Measurements from ENCODE around the gene GLI1. TPM values are rescaled to one million over a fixed set of nuclear protein-coding genes. Genes with fewer than 3 reads are reported as not detected.
"Not testable (repeated sequence)": the region's sequence is repeated elsewhere in the genome, so short reads cannot be mapped to it uniquely, and the experiment has no call there.

GLI1 gene
- total RNA-seq, 4 donors from 2014 or later: 0.09 to 0.60 (median 0.19) TPM; not detected in 1

- DNase-seq (ENCODE audit: low spot score) (no peak), ATAC-seq (ENCODE audit: low FRiP score) (no peak)
- TF ChIP-seq, protein P1, sequence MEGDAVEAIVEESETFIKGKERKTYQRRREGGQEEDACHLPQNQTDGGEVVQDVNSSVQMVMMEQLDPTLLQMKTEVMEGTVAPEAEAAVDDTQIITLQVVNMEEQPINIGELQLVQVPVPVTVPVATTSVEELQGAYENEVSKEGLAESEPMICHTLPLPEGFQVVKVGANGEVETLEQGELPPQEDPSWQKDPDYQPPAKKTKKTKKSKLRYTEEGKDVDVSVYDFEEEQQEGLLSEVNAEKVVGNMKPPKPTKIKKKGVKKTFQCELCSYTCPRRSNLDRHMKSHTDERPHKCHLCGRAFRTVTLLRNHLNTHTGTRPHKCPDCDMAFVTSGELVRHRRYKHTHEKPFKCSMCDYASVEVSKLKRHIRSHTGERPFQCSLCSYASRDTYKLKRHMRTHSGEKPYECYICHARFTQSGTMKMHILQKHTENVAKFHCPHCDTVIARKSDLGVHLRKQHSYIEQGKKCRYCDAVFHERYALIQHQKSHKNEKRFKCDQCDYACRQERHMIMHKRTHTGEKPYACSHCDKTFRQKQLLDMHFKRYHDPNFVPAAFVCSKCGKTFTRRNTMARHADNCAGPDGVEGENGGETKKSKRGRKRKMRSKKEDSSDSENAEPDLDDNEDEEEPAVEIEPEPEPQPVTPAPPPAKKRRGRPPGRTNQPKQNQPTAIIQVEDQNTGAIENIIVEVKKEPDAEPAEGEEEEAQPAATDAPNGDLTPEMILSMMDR (IDR thresholded peaks at IDR 0.05): no peak
These were observed 26.2 kb upstream of the GLI1 start for GRCh38 chr12:57433370-57433769.

- no peak for DNase-seq (ENCODE audit: low spot score)
These were observed 24.9 kb upstream of the GLI1 start, which contains the start of gene INHBC for GRCh38 chr12:57434517-57435223. Gene INHBC (plus strand): TSS chr12:57434784. CDS start chr12:57434887, 103 bp downstream.

DNA sequence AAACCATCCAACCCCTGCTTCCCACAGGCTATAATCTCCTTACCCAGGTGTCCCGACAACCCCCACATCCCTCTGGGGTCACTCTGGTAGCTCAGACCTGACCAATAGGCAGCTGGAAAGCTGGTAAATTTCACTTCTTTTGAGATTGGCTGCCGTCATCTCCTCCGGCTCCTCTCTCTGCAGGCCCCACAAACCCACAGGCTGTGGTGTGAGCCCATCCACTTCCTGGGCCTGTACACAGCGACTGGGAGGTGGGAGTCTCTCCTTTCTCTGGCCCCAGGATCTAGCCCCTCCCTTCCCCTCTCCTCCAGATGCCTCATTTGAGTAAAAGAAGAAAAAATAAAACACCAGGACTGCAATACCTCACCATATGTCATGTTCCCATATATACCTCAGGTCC lies 24.3 kb upstream of the GLI1 start:
- TF ChIP-seq, protein P1 (IDR thresholded peaks at IDR 0.05): no peak
- DNase-seq (ENCODE audit: low spot score) (no peak), ATAC-seq (ENCODE audit: low FRiP score) (no peak)

More at GRCh38 chr12:57434517-57435223, 24.9 kb upstream of the GLI1 start, which contains the start of gene INHBC:
- no peak for ATAC-seq (ENCODE audit: low FRiP score)
- TF ChIP-seq, protein P1 (IDR thresholded peaks at IDR 0.05): no peak

DNA sequence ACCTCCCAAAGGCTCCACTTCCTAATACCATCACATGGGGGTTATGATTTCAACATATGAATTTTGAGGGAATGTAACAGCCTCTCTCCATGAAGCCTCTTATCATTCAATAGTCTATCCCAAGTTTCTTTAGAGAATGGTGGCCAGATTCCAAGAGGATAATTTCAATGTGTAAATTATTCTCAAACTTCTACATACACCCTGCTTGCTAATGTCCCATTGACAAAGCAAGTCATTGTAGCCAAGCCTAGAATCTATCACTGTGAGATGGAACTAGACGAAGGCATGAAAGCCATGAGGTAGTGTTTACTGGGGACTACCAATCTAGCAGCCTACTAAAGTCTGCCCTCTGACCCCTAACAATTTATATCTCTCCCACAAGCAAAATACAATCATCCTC lies 21.2 kb upstream of the GLI1 start:
- TF ChIP-seq, protein P1 (IDR thresholded peaks at IDR 0.05): no peak
- no peak for DNase-seq (ENCODE audit: low spot score)
- no peak for ATAC-seq (ENCODE audit: low FRiP score)

GRCh38 chr12:57439762-57440266 lies 19.8 kb upstream of the GLI1 start:
- TF ChIP-seq, protein P1 (IDR thresholded peaks at IDR 0.05): no peak
- DNase-seq (ENCODE audit: low spot score) (no peak), ATAC-seq (ENCODE audit: low FRiP score) (no peak)

DNA sequence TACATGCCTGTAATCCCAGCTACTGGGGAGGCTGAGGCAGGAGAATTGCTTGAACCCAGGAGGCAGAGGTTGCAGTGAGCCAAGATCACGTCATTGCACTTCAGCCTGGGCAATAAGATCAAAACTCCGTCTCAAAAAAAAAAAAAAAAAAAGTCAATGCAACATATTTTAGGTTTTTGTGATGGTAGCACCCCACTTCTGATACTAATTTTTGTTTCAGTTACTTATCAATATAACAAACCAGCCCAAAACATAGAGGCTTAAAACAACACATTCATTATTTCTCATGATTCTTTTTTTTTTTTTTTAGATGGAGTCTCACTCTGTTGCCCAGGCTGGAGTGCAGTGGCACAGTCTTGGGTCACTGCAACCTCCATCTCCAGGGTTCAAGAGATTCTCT lies 18.2 kb upstream of the GLI1 start:
- not testable (repeated sequence) for DNase-seq (ENCODE audit: low spot score); ATAC-seq (ENCODE audit: low FRiP score)

GRCh38 chr12:57441846-57442427 lies 17.6 kb upstream of the GLI1 start:
- TF ChIP-seq, protein P1 (IDR thresholded peaks at IDR 0.05): no peak
- ATAC-seq (ENCODE audit: low FRiP score): no peak
- DNase-seq (ENCODE audit: low spot score): no peak

DNA sequence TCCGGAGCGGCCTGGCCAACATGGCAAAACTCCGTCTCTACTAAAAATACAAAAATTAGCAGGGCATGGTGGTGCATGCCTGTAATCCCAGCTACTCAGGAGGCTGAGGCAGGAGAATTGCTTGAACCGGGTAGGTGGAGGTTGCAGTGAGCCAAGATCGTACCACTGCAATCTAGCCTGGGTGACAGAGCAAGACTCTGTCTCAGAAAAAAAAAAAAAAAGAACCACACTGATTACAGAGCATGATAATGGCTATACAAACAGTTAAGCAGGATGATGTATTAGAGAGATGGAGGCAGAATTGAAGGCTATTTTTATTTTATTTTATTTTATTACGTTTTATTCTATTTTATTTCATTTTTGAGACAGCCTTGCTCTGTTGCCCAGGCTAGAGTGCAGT lies 15.2 kb upstream of the GLI1 start:
- DNase-seq (ENCODE audit: low spot score); ATAC-seq (ENCODE audit: low FRiP score): not testable (repeated sequence)
